RWPE1 (cell line): ENCODE results near the gene CHD5.

Experiments used
- CTCF ChIA-PET: fragments of 350-600 bp; sonication (Branson Sonifier 250); formaldehyde crosslinking; extraction: SDS; loops from one replicate; lab custom pipeline; 2021; lab: Yijun Ruan, JAX
- POLR2A ChIA-PET: fragments of 400-600 bp; formaldehyde crosslinking; extraction: SDS; loops from one replicate; lab custom pipeline; 2020; ENCODE audit warnings: antibody characterized with exemption; ENCODE audit not compliant: low non-redundant PET; lab: Yijun Ruan, JAX
- DNase-seq: peaks from one replicate; pipeline ENCODE4 v3.0.0; 2012; ENCODE audit warnings: low spot score
- H3K27ac ChIP-seq: fragments of 450-650 bp; 2 replicates; pipeline ENCODE4 v1.5.1; 2017
- CTCF ChIP-seq: fragments of 450-650 bp; conservative IDR thresholded peaks from 2 replicates; pipeline ENCODE4 v1.5.1; 2017; ENCODE audit warnings: low read depth, mild to moderate bottlenecking

Gene CHD5

DNA sequence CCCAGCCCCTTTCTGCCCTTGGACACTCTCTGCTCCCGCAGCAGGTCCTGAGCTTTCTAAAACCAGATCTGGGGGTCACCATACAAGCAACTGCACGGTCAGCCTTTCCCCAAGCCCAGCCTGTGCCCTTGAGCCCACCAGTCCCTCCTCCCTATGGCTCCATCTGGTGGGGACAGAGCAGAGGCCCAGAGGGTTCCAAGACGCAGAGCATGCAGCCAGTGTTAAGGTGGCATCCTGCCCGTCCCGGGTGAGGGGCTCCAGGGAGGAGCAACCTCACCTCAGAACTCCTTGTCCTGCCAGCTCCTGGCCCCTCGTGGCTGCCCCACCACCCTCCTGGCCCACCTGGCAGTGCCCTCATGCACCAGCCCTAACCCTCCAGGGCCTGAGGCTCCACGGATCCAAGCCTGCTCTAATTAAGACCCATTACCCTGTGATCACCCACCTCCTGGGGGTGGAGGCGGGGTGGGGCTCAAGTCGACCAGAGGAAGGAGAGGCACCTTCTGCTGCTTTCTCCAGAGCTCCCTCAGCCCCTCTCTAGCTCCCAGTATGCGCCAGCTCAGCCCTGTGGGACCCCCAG is 8.5 kb downstream of the CHD5 start:
- DNase-seq, result no peak
- POLR2A ChIA-PET, result no interaction called here

DNA sequence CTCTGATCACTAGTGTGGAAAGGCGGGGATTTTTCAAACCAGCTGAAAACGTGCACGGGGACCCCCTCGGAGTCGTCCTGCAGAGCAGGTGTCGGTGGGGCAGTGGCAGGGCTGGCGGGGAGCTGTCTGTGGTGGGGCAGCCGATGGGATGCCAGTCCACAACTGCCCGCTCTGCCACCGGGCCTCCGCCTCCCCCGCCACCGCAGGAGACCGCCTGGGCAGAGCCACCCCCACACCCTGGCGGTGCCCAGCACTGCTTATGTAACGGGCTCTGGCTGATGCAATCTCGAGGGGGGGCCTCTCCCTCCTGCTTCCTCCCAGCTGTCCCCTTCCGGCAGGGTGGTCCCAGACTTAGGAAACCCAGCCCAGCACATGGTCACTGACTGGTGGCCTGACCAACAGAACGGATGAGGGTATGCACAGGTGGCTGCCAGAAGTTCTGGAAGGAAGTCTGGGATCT is 9.3 kb downstream of the CHD5 start:
- no peak for DNase-seq
- no peak overlapping the region for H3K27ac ChIP-seq
- TF ChIP-seq CTCF, result no peak
- ChIA-PET POLR2A (no interaction called here), CTCF (interaction anchor here (0.7 to 1.1 kb wide), 2 partner anchors 18 to 135 kb away, joined by 3 to 4 read pairs; no protein-coding TSS in a partner anchor)

More for the DNA sequence above, 8.5 kb downstream of the CHD5 start:
- CTCF ChIA-PET, result interaction anchor here (0.6 to 1.1 kb wide), 2 partner anchors 18 to 182 kb away, joined by 3 to 4 read pairs; no protein-coding TSS in a partner anchor
- TF ChIP-seq CTCF, result no peak; the same call in 1 of the 2 replicates
- no peak overlapping the region for H3K27ac ChIP-seq

DNA sequence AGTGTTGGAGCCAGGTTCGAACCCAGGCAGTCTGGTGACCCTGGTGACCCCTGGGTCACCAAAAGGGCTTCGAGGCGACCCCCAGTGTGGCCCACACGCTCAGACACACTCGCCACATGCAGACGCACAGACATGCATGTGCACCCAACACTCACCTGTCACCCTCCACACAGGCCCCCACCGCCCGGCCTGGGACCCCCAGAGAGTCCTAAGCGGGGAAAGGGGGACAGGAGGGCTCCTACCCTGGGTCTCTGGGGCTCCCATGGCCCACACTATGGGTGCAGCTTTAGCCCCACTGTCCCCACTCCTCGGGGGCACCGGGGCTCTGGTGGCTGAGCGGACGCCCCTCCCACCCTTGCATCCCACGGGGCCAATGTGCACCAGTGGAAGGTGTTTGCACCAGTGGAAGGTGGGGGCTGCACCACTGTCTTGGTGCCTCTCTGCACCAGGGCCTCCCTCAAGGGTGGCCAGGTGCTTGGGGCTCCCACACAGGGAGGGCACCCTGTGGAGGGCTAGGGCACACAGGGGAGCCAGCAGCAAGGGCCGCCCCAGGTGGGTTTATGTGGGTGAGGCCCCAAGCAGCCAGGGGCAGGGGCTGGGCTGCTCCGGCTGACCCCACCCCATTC is 9.9 kb downstream of the CHD5 start:
- ChIA-PET POLR2A (no interaction called here), CTCF (interaction anchor here (1.1 kb wide), 1 partner anchor 17 kb away, joined by 4 read pairs; no protein-coding TSS in a partner anchor)
- H3K27ac ChIP-seq, result no peak overlapping the region
- DNase-seq, result no peak
- no peak for TF ChIP-seq CTCF

- CTCF ChIA-PET, result interaction anchor here (1.5 kb wide), 1 partner anchor 17 kb away, joined by 3 read pairs; no protein-coding TSS in a partner anchor
- H3K27ac ChIP-seq, result no peak overlapping the region
- POLR2A ChIA-PET, result no interaction called here
- no peak for TF ChIP-seq CTCF
- DNase-seq, result no peak
Observed at GRCh38 chr1:6168947-6169586, 11.1 kb downstream of the CHD5 start.

DNA sequence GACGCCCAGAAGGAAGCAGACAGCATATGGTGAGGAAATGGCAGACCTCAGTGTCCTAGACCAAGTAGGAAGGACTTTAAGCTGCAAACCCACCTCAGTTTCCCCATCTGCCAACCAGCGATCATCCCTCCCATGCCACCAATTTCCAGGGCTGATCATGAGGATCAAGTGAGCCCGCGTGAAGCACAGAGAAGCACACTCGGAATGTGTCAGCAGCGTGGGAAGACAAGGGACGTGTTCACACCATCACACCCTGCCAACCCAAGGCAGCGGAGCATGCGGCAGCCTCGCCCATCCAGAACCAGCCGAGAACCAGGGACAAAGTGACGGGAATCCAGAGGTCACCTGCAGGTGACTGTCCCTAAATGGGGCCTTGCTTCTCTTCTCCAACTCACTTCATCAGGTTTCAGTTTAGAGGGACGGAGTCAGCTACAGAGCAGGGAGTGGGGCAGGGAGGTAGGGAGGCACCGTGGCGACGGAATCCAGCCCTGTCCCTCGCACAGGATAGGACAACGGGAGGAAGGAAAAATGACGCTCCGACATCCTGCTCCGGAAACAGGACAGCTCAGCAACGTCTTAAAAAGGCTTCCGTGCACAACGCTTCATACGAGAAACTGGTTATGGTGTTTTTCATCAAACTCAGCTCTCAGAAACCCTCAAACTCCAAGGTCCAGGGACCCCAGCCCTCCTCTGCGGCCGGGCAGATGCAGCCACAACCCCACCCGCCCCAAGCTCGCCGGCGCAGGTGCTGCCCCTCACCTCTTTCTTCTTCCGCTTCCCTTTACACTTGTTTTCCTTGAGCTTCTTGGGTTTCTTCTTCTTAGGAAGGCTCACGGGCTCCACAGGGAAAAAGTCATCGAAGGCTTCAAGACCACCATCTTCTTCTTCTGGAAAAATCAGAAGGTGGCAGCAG is 12.5 kb downstream of the CHD5 start:
- CTCF ChIA-PET, result interaction anchor here (0.9 to 1.5 kb wide), 4 partner anchors 11 to 115 kb away, joined by 3 to 4 read pairs (median 3); no protein-coding TSS in a partner anchor
- POLR2A ChIA-PET, result no interaction called here
- H3K27ac ChIP-seq, result no peak overlapping the region
- no peak for TF ChIP-seq CTCF
- DNase-seq, result no peak
